ENCODE data around the gene PARP16.

The PARP16 gene

GRCh38 chr15:65286704-65287519 lies at the start of gene PARP16 (continued):
- TF ChIP-seq AEBP2 (tag by site-specific recombination; IDR thresholded peaks at IDR 0.05; ENCODE audit: borderline replicate concordance) (no peak), WT1 (tag by site-specific recombination; IDR thresholded peaks at IDR 0.05) (peak; percentile 9), KLF17 (tag by site-specific recombination; IDR thresholded peaks at IDR 0.05) (0 out of 2 replicates have a peak, but pooled peaks have one; percentile 43), ZNF558 (tag by site-specific recombination; IDR thresholded peaks at IDR 0.05) (no peak), ZNF549 (tag by site-specific recombination; IDR thresholded peaks at IDR 0.05) (no peak), PRDM10 (tag by site-specific recombination; IDR thresholded peaks at IDR 0.05) (peak; percentile 52), ZNF747 (tag by site-specific recombination; IDR thresholded peaks at IDR 0.05) (no peak), ZBTB21 (tag by site-specific recombination; IDR thresholded peaks at IDR 0.05) (0 out of 2 replicates have a peak, but pooled peaks have one; percentile 8), ZNF266 (tag by site-specific recombination; IDR thresholded peaks at IDR 0.05; ENCODE audit: low read depth) (no peak), ZNF843 (tag by site-specific recombination; IDR thresholded peaks at IDR 0.05) (0 out of 2 replicates have a peak, but pooled peaks have one; percentile 8), ZNF10 (tag by site-specific recombination; IDR thresholded peaks at IDR 0.05) (no peak), ZIC2 (tag by site-specific recombination; IDR thresholded peaks at IDR 0.05) (no peak), ZNF677 (tag by site-specific recombination; IDR thresholded peaks at IDR 0.05) (0 out of 2 replicates have a peak, but pooled peaks have one; percentile 13), EGR2 (tag by site-specific recombination; IDR thresholded peaks at IDR 0.05; ENCODE audit: low read depth) (peak; percentile 62; the same call in 1 of the 2 replicates), REST (tag by site-specific recombination; IDR thresholded peaks at IDR 0.05) (no peak), ZNF777 (tag by site-specific recombination; IDR thresholded peaks at IDR 0.05; ENCODE audit: borderline replicate concordance) (no peak), KLF1 (tag by site-specific recombination; IDR thresholded peaks at IDR 0.05) (peak; percentile 83), FEZF1 (tag by site-specific recombination; IDR thresholded peaks at IDR 0.05) (0 out of 2 replicates have a peak, but pooled peaks have one; percentile 4), HIC1 (tag by site-specific recombination; IDR thresholded peaks at IDR 0.05) (peak; percentile 97), ZNF18 (tag by site-specific recombination; IDR thresholded peaks at IDR 0.05) (no peak), ZFP37 (tag by site-specific recombination; IDR thresholded peaks at IDR 0.05) (0 out of 2 replicates have a peak, but pooled peaks have one; percentile 59), PRDM4 (tag by site-specific recombination; IDR thresholded peaks at IDR 0.05) (no peak)
